ENCODE data around the gene INTS3. TPM values are rescaled to one million over a fixed set of nuclear protein-coding genes. Genes with fewer than 3 reads are reported as not detected.

INTS3 gene
- total RNA-seq, result 10 to 100 TPM; 38.3 to 75.4 (median 43.9) TPM

GRCh38 chr1:153727463-153728304, at the start of gene INTS3:
INTS3 (plus strand) TSS chr1:153728050; CDS start chr1:153728635, 585 bp downstream.
- no peaks in the 10 kb centered on the region for H3K36me3 ChIP-seq
- no peaks in the 10 kb centered on the region for H3K27me3 ChIP-seq
- peak within 1 kb of the TSS; percentile 99 for H3K27ac ChIP-seq
- H3K4me3 ChIP-seq, result peak within 1 kb of the TSS; percentile 93
- H3K9me3 ChIP-seq, result no peaks in the 10 kb centered on the region
- peak; percentile 99 to 100 for DNase-seq (ENCODE audit: low spot score in 2 of 2)
- peaks cover 30% of the 10 kb centered on the region for H3K4me1 ChIP-seq
- TF ChIP-seq POLR2A (IDR thresholded peaks at IDR 0.05) (peak; percentile 20 to 21), POLR2AphosphoS5 (IDR thresholded peaks at IDR 0.05) (peak in 1 of 3 donors; percentile 40), EP300 (IDR thresholded peaks at IDR 0.05) (no peak)
- WGBS, result 1% methylated on average over 42 of the region's 49 CpGs

- TF ChIP-seq POLR2AphosphoS5 (IDR thresholded peaks at IDR 0.05) (no peak), CTCF (IDR thresholded peaks at IDR 0.05) (no peak), POLR2A (IDR thresholded peaks at IDR 0.05) (peak in 1 of 2 donors; percentile 7), EP300 (IDR thresholded peaks at IDR 0.05) (no peak)
- Histone ChIP-seq H3K36me3 (peaks cover 5% of the 10 kb centered on the region), H3K27ac (peak within 1 kb of the TSS; percentile 34), H3K27me3 (peaks cover 13% of the 10 kb centered on the region), H3K4me1 (peaks cover 22% of the 10 kb centered on the region), H3K4me3 (peak within 1 kb of the TSS; percentile 50), H3K9me3 (no peaks in the 10 kb centered on the region)
- WGBS, result 3% methylated on average over 35 of the region's 78 CpGs
- peak; percentile 83 to 92 for DNase-seq (ENCODE audit: low spot score in 2 of 2)
These were observed 49.1 kb upstream of the INTS3 start, which contains the start of gene NPR1 for GRCh38 chr1:153678519-153679336. NPR1 (plus strand) TSS chr1:153678688; CDS start chr1:153679109, 421 bp downstream.

- no peak for DNase-seq (ENCODE audit: low spot score in 2 of 2)
- no peaks in the 10 kb centered on the region for H3K9me3 ChIP-seq
- H3K36me3 ChIP-seq, result peaks cover 5% of the 10 kb centered on the region
- peaks cover 13% of the 10 kb centered on the region for H3K27me3 ChIP-seq
- H3K4me3 ChIP-seq, result peak overlapping the region; percentile 50
- H3K27ac ChIP-seq, result peak overlapping the region; percentile 34
- WGBS, result 11% methylated on average over 26 of the region's 73 CpGs
- TF ChIP-seq POLR2A (IDR thresholded peaks at IDR 0.05) (no peak), POLR2AphosphoS5 (IDR thresholded peaks at IDR 0.05) (no peak), EP300 (IDR thresholded peaks at IDR 0.05) (no peak), CTCF (IDR thresholded peaks at IDR 0.05) (peak; percentile 7 to 9)
- H3K4me1 ChIP-seq, result peaks cover 26% of the 10 kb centered on the region
These were observed 48.3 kb upstream of the INTS3 start for GRCh38 chr1:153679337-153680119.

- H3K27ac ChIP-seq, result no peak overlapping the region
- DNase-seq (ENCODE audit: low spot score in 2 of 2), result no peak
- peaks cover 26% of the 10 kb centered on the region for H3K4me1 ChIP-seq
- H3K9me3 ChIP-seq, result no peaks in the 10 kb centered on the region
- WGBS, result 30% methylated on average over 10 of the region's 10 CpGs
- H3K4me3 ChIP-seq, result peak overlapping the region; percentile 50
- TF ChIP-seq EP300 (IDR thresholded peaks at IDR 0.05), result no peak
- TF ChIP-seq CTCF (IDR thresholded peaks at IDR 0.05), result no peak
- no peak for TF ChIP-seq POLR2A (IDR thresholded peaks at IDR 0.05)
- TF ChIP-seq POLR2AphosphoS5 (IDR thresholded peaks at IDR 0.05), result no peak
- peaks cover 13% of the 10 kb centered on the region for H3K27me3 ChIP-seq
- H3K36me3 ChIP-seq, result peaks cover 5% of the 10 kb centered on the region
These were observed 47.8 kb upstream of the INTS3 start for GRCh38 chr1:153680120-153680403.

- Histone ChIP-seq H3K9me3 (no peaks in the 10 kb centered on the region), H3K36me3 (peaks cover 20% of the 10 kb centered on the region), H3K27me3 (peaks cover 13% of the 10 kb centered on the region), H3K4me1 (peaks cover 24% of the 10 kb centered on the region), H3K27ac (no peak overlapping the region), H3K4me3 (no peak overlapping the region)
- TF ChIP-seq POLR2AphosphoS5 (IDR thresholded peaks at IDR 0.05), result no peak
- TF ChIP-seq POLR2A (IDR thresholded peaks at IDR 0.05), result no peak
- TF ChIP-seq CTCF (IDR thresholded peaks at IDR 0.05), result no peak
- no peak for TF ChIP-seq EP300 (IDR thresholded peaks at IDR 0.05)
- no peak for DNase-seq (ENCODE audit: low spot score in 2 of 2)
- 89% methylated on average over 7 of the region's 7 CpGs for WGBS
These were observed 45.1 kb upstream of the INTS3 start for GRCh38 chr1:153682730-153683129.

Measured in suprapubic skin (tissue), 4 donors.